G401.6 (cell line): ENCODE data around the gene MYO1E.

Experiments used
- FAIRE-seq: peaks from 2 replicates; lab custom pipeline; 2012; peaks lifted over from hg19 to GRCh38; lab: Jason Lieb, UNC

Gene MYO1E

GRCh38 chr15:59315914-59316451 is 56.7 kb downstream of the MYO1E start:
- FAIRE-seq = no peak

- FAIRE-seq = no peak
Observed at GRCh38 chr15:59313641-59314332, 58.9 kb downstream of the MYO1E start.

GRCh38 chr15:59312205-59312604 is 60.5 kb downstream of the MYO1E start:
- FAIRE-seq = no peak

- no peak for FAIRE-seq
Observed at GRCh38 chr15:59311195-59311594, 61.5 kb downstream of the MYO1E start.

GRCh38 chr15:59309405-59309804 is 63.3 kb downstream of the MYO1E start:
- no peak for FAIRE-seq

- no peak for FAIRE-seq
Observed at GRCh38 chr15:59307165-59307537, 65.5 kb downstream of the MYO1E start.

- FAIRE-seq = no peak
Observed at GRCh38 chr15:59306520-59307164, 66.0 kb downstream of the MYO1E start.

GRCh38 chr15:59304807-59305206 is 67.9 kb downstream of the MYO1E start:
- no peak for FAIRE-seq

- FAIRE-seq = no peak
Observed at GRCh38 chr15:59304034-59304795, 68.5 kb downstream of the MYO1E start.

GRCh38 chr15:59303633-59304032 is 69.0 kb downstream of the MYO1E start:
- FAIRE-seq = no peak

- no peak for FAIRE-seq
Observed at GRCh38 chr15:59303136-59303535, 69.5 kb downstream of the MYO1E start.

- FAIRE-seq = no peak
Observed at GRCh38 chr15:59301527-59301926, 71.1 kb downstream of the MYO1E start.

GRCh38 chr15:59300618-59301139 is 72.0 kb downstream of the MYO1E start:
- FAIRE-seq = no peak

GRCh38 chr15:59299929-59300617 is 72.6 kb downstream of the MYO1E start:
- FAIRE-seq = no peak

- FAIRE-seq = no peak
Observed at GRCh38 chr15:59298854-59299250, 73.8 kb downstream of the MYO1E start.

- no peak for FAIRE-seq
Observed at GRCh38 chr15:59298225-59298853, 74.3 kb downstream of the MYO1E start.

- no peak for FAIRE-seq
Observed at GRCh38 chr15:59296181-59296617, 76.5 kb downstream of the MYO1E start.

- no peak for FAIRE-seq
Observed at GRCh38 chr15:59295261-59296001, 77.2 kb downstream of the MYO1E start.

GRCh38 chr15:59294574-59295260 is 78.0 kb downstream of the MYO1E start:
- FAIRE-seq = no peak

- no peak for FAIRE-seq
Observed at GRCh38 chr15:59292442-59293151, 80.1 kb downstream of the MYO1E start.
